Immature natural killer cell (primary cell): ENCODE results near the gene PPP1CB. TPM values are rescaled to one million over a fixed set of nuclear protein-coding genes. Genes with fewer than 3 reads are reported as not detected.
"Not testable (repeated sequence)": the region's sequence is repeated elsewhere in the genome, so short reads cannot be mapped to it uniquely, and the experiment has no call there.

Experiments
- DNase-seq, 3 donors: peaks; one replicate each; pipeline ENCODE4 v3.0.0; 2022; ENCODE audit warnings: mixed read lengths in 1 of 3
- H3K27ac Mint-ChIP-seq, 6 donors: one replicate each; pipeline ENCODE4 v1.8.0; 2020; ENCODE audit warnings: mixed read lengths in 6 of 6, mild to moderate bottlenecking in 5 of 6, inconsistent platforms in 4 of 6, moderate library complexity in 3 of 6
- H3K27me3 Mint-ChIP-seq, 3 donors: one replicate each; pipeline ENCODE4 v1.8.0; 2020 to 2021; ENCODE audit warnings: low read depth in 3 of 3, mild to moderate bottlenecking in 3 of 3, mixed read lengths in 3 of 3, moderate library complexity in 3 of 3, inconsistent platforms in 1 of 3
- H3K36me3 Mint-ChIP-seq, 3 donors: one replicate each; pipeline ENCODE4 v1.8.0; 2020; ENCODE audit warnings: mixed read lengths in 3 of 3, inconsistent platforms in 2 of 3, mild to moderate bottlenecking in 2 of 3
- H3K4me1 Mint-ChIP-seq, 2 donors: one replicate each; pipeline ENCODE4 v1.8.0; 2020; ENCODE audit warnings: inconsistent platforms in 2 of 2, mild to moderate bottlenecking in 2 of 2, mixed read lengths in 2 of 2, moderate library complexity in 1 of 2
- H3K4me3 Mint-ChIP-seq, 5 donors: one replicate each; pipeline ENCODE4 v1.8.0; 2020; ENCODE audit warnings: mild to moderate bottlenecking in 5 of 5, mixed read lengths in 5 of 5, inconsistent platforms in 3 of 5, moderate library complexity in 3 of 5
- H3K9me3 Mint-ChIP-seq, 6 donors: one replicate each; pipeline ENCODE4 v1.8.0; 2020; ENCODE audit warnings: mild to moderate bottlenecking in 6 of 6, mixed read lengths in 6 of 6, inconsistent platforms in 4 of 6, moderate library complexity in 3 of 6
- polyA plus RNA-seq, 3 donors: library from polyadenylated mRNA; unstranded; fragments of 300-500 nt; fragmentation: Illumina TruSeq; gene quantifications; one replicate each; pipeline ENCODE4 v1.2.3, GENCODE V29; 2021

Gene PPP1CB
- polyA plus RNA-seq, 3 donors from 2014 or later = 62.1 to 104 (median 72.3) TPM

- no peak for DNase-seq
- Mint-ChIP-seq H3K4me3 (peak overlapping the region in 1 of 5 donors; percentile 3), H3K27me3 (peaks cover 0 to 4% (median 3%) of the 10 kb centered on the region in 3 donors), H3K36me3 (no peaks in the 10 kb centered on the region), H3K9me3 (no peaks in the 10 kb centered on the region), H3K27ac (peak overlapping the region in 2 of 6 donors; percentile 0 to 31), H3K4me1 (peaks cover 73 to 98% of the 10 kb centered on the region in 2 donors)
Measured at GRCh38 chr2:28768952-28769351, 17.3 kb downstream of the PPP1CB start.

GRCh38 chr2:28772351-28772750 is 20.7 kb downstream of the PPP1CB start:
- no peak for DNase-seq
- no peak overlapping the region for H3K4me3 Mint-ChIP-seq
- H3K4me1 Mint-ChIP-seq = peaks cover 70 to 97% of the 10 kb centered on the region in 2 donors
- H3K27me3 Mint-ChIP-seq = peaks cover 0 to 3% (median 2%) of the 10 kb centered on the region in 3 donors
- H3K36me3 Mint-ChIP-seq = no peaks in the 10 kb centered on the region
- no peaks in the 10 kb centered on the region for H3K9me3 Mint-ChIP-seq
- H3K27ac Mint-ChIP-seq = no peak overlapping the region

GRCh38 chr2:28776471-28776870 is 24.8 kb downstream of the PPP1CB start:
- H3K36me3 Mint-ChIP-seq = peaks cover 0 to 15% (median 5%) of the 10 kb centered on the region in 3 donors

GRCh38 chr2:28778392-28778791 is 26.8 kb downstream of the PPP1CB start:
- DNase-seq = no peak
- Mint-ChIP-seq H3K9me3 (no peaks in the 10 kb centered on the region), H3K4me3 (no peak overlapping the region), H3K4me1 (peaks cover 24 to 49% of the 10 kb centered on the region in 2 donors), H3K36me3 (peaks cover 0 to 27% (median 16%) of the 10 kb centered on the region in 3 donors), H3K27ac (peak overlapping the region in 4 of 6 donors; percentile 9 to 35 (median 25)), H3K27me3 (peaks cover 0 to 3% (median under 1%) of the 10 kb centered on the region in 3 donors)

More at GRCh38 chr2:28776471-28776870, 24.8 kb downstream of the PPP1CB start:
- no peak for DNase-seq
- H3K27me3 Mint-ChIP-seq = peaks cover 0 to 2% (median 1%) of the 10 kb centered on the region in 3 donors
- H3K27ac Mint-ChIP-seq = peak overlapping the region in 1 of 6 donors; percentile 72
- H3K4me3 Mint-ChIP-seq = no peak overlapping the region
- no peaks in the 10 kb centered on the region for H3K9me3 Mint-ChIP-seq
- peaks cover 35 to 68% of the 10 kb centered on the region in 2 donors for H3K4me1 Mint-ChIP-seq

- no peak overlapping the region for H3K4me3 Mint-ChIP-seq
- H3K9me3 Mint-ChIP-seq = no peaks in the 10 kb centered on the region
- peaks cover 19 to 43% of the 10 kb centered on the region in 2 donors for H3K4me1 Mint-ChIP-seq
- no peak for DNase-seq
- H3K27me3 Mint-ChIP-seq = peaks cover 0 to 3% (median 3%) of the 10 kb centered on the region in 3 donors
- peaks cover 0 to 27% (median 16%) of the 10 kb centered on the region in 3 donors for H3K36me3 Mint-ChIP-seq
- no peak overlapping the region for H3K27ac Mint-ChIP-seq
Measured at GRCh38 chr2:28779001-28779400, 27.4 kb downstream of the PPP1CB start.

GRCh38 chr2:28780496-28780895 is 28.9 kb downstream of the PPP1CB start:
- peaks cover 8 to 30% of the 10 kb centered on the region in 2 donors for H3K4me1 Mint-ChIP-seq
- H3K36me3 Mint-ChIP-seq = peaks cover 0 to 27% (median 16%) of the 10 kb centered on the region in 3 donors
- H3K4me3 Mint-ChIP-seq = no peak overlapping the region
- H3K27me3 Mint-ChIP-seq = peaks cover 3 to 7% (median 3%) of the 10 kb centered on the region in 3 donors
- H3K9me3 Mint-ChIP-seq = no peaks in the 10 kb centered on the region
- DNase-seq = no peak
- peak overlapping the region in 2 of 6 donors; percentile 20 to 29 for H3K27ac Mint-ChIP-seq

GRCh38 chr2:28782423-28782822 is 30.8 kb downstream of the PPP1CB start:
- H3K27ac Mint-ChIP-seq = peak overlapping the region in 2 of 6 donors; percentile 29 to 71

GRCh38 chr2:28784570-28784969 is 32.9 kb downstream of the PPP1CB start:
- DNase-seq, H3K27ac Mint-ChIP-seq, H3K9me3 Mint-ChIP-seq, H3K4me3 Mint-ChIP-seq: not testable (repeated sequence)
- Mint-ChIP-seq H3K4me1 (peaks cover 0 to 12% of the 10 kb centered on the region in 2 donors), H3K27me3 (peaks cover 4 to 10% (median 8%) of the 10 kb centered on the region in 3 donors), H3K36me3 (peaks cover 19 to 39% (median 24%) of the 10 kb centered on the region in 3 donors)

More at GRCh38 chr2:28782423-28782822, 30.8 kb downstream of the PPP1CB start:
- peaks cover under 1 to 13% of the 10 kb centered on the region in 2 donors for H3K4me1 Mint-ChIP-seq
- no peak overlapping the region for H3K4me3 Mint-ChIP-seq
- peaks cover 3 to 7% (median 3%) of the 10 kb centered on the region in 3 donors for H3K27me3 Mint-ChIP-seq
- DNase-seq = no peak
- H3K36me3 Mint-ChIP-seq = peaks cover 4 to 33% (median 18%) of the 10 kb centered on the region in 3 donors
- H3K9me3 Mint-ChIP-seq = no peaks in the 10 kb centered on the region

GRCh38 chr2:28796620-28797019 is 45.0 kb downstream of the PPP1CB start:
- Mint-ChIP-seq H3K27ac (peak overlapping the region in 3 of 6 donors; percentile 9 to 65 (median 58)), H3K36me3 (peaks cover 9 to 42% (median 14%) of the 10 kb centered on the region in 3 donors), H3K9me3 (no peaks in the 10 kb centered on the region), H3K4me1 (peaks cover 23 to 46% of the 10 kb centered on the region in 2 donors), H3K27me3 (peaks cover 0 to 5% (median 2%) of the 10 kb centered on the region in 3 donors), H3K4me3 (no peak overlapping the region)
- DNase-seq = no peak

- no peak for DNase-seq
- peak overlapping the region in 2 of 6 donors; percentile 12 to 51 for H3K27ac Mint-ChIP-seq
- H3K9me3 Mint-ChIP-seq = no peaks in the 10 kb centered on the region
- H3K36me3 Mint-ChIP-seq = peaks cover 7 to 33% (median 8%) of the 10 kb centered on the region in 3 donors
- H3K4me3 Mint-ChIP-seq = no peak overlapping the region
- H3K27me3 Mint-ChIP-seq = no peaks in the 10 kb centered on the region
- H3K4me1 Mint-ChIP-seq = peaks cover 7 to 33% of the 10 kb centered on the region in 2 donors
Measured at GRCh38 chr2:28801726-28802125, 50.1 kb downstream of the PPP1CB start.

- Mint-ChIP-seq H3K4me3 (no peak overlapping the region), H3K4me1 (peaks cover 1 to 23% of the 10 kb centered on the region in 2 donors), H3K27me3 (no peaks in the 10 kb centered on the region), H3K36me3 (peaks cover 7 to 25% (median 8%) of the 10 kb centered on the region in 3 donors), H3K27ac (peak overlapping the region in 2 of 6 donors; percentile 24 to 48), H3K9me3 (no peaks in the 10 kb centered on the region)
- no peak for DNase-seq
Measured at GRCh38 chr2:28802975-28803429, 51.4 kb downstream of the PPP1CB start.

- H3K4me3 Mint-ChIP-seq = peak overlapping the region; percentile 86 to 91 (median 88)
- H3K36me3 Mint-ChIP-seq = peaks cover 3 to 8% (median 7%) of the 10 kb centered on the region in 3 donors
- no peaks in the 10 kb centered on the region for H3K9me3 Mint-ChIP-seq
- H3K27me3 Mint-ChIP-seq = peaks cover 2 to 5% (median 4%) of the 10 kb centered on the region in 3 donors
- H3K27ac Mint-ChIP-seq = peak overlapping the region; percentile 85 to 94 (median 90)
- no peak for DNase-seq
- peaks cover 20 to 31% of the 10 kb centered on the region in 2 donors for H3K4me1 Mint-ChIP-seq
Measured at GRCh38 chr2:28809927-28810326, 58.3 kb downstream of the PPP1CB start.

GRCh38 chr2:28810384-28811285 is 59.0 kb downstream of the PPP1CB start, which contains the start of gene SPDYA:
Gene SPDYA, plus strand, starts transcription at chr2:28810834. Its CDS starts 5,181 bp downstream, at chr2:28816015.
- Mint-ChIP-seq H3K36me3 (peaks cover 3 to 7% (median 6%) of the 10 kb centered on the region in 3 donors), H3K4me1 (peaks cover 20 to 31% of the 10 kb centered on the region in 2 donors), H3K27me3 (peaks cover 2 to 5% (median 4%) of the 10 kb centered on the region in 3 donors), H3K4me3 (peak within 1 kb of the TSS; percentile 86 to 91 (median 88)), H3K27ac (peak within 1 kb of the TSS; percentile 85 to 94 (median 90)), H3K9me3 (no peaks in the 10 kb centered on the region)
- DNase-seq = peak; percentile 86 to 88 (median 87)
